Adrenal gland (tissue), 12 donors: ENCODE results near the gene ABCA4. TPM values are rescaled to one million over a fixed set of nuclear protein-coding genes. Genes with fewer than 3 reads are reported as not detected.

Experiments
- DNase-seq, 7 donors: peaks; one replicate each; pipeline ENCODE4 v3.0.0-alpha.2; 2019 to 2020
- H3K27ac ChIP-seq, 5 donors: fragments of 200-600 bp; sonication (generic) in 4 of 5; 1 replicate in 3 of 5; 2 replicates in 2 of 5; pipeline versions ENCODE4 v1.5.1 to v1.8.0; 2016 to 2020; ENCODE audit warnings: mild to moderate bottlenecking in 1 of 5
- H3K27me3 ChIP-seq: fragments of 200-600 bp; 2 replicates; pipeline ENCODE4 v1.8.0; 2021
- H3K36me3 ChIP-seq, 2 donors: fragments of 200-600 bp; replicated peaks in 1 of 2; 1 replicate in 1 of 2; 2 replicates in 1 of 2; pipeline versions ENCODE4 v1.5.1 to v1.8.0; 2018 to 2022
- H3K4me1 ChIP-seq, 2 donors: fragments of 200-600 bp; replicated peaks in 1 of 2; 1 replicate in 1 of 2; 2 replicates in 1 of 2; pipeline versions ENCODE4 v1.5.1 to v1.8.0; 2018 to 2021
- H3K4me3 ChIP-seq, 4 donors: fragments of 200-600 bp; sonication (generic) in 3 of 4; one replicate each; pipeline ENCODE4 v1.5.1; 2016 to 2018
- H3K9me3 ChIP-seq, 3 donors: fragments of 200-600 bp; sonication (generic) in 1 of 3; replicated peaks in 1 of 3; 1 replicate in 2 of 3; 2 replicates in 1 of 3; pipeline versions ENCODE4 v1.5.1 to v1.8.0; 2016 to 2021
- POLR2A ChIP-seq, 2 donors: fragments of 450-650 bp; IDR thresholded peaks; one replicate each; pipeline ENCODE4 v1.6.1; 2017; ENCODE audit warnings: antibody characterized with exemption in 2 of 2, mild to moderate bottlenecking in 2 of 2, moderate library complexity in 1 of 2
- WGBS, 4 donors: extraction: QIAGEN DNeasy Blood & Tissue Kit in 2 of 4; methylation state at CpG; one replicate each; pipeline versions ENCODE4 v1.1.5 to v1.1.7; 2013 to 2017; 5-methylcytosine and 5-hydroxymethylcytosine counted together
- intact Hi-C, 2 donors: fragments of 100-400 bp; cut with DNase I; formaldehyde crosslinking; loops; one replicate each; pipeline versions ENCODE4 v1.14.1 to v1.15.0; 2022 to 2023
- polyA plus RNA-seq, 3 donors: library from polyadenylated mRNA; stranded (reverse); fragments of 200-250 nt in 2 of 3; fragments of 350-450 nt in 1 of 3; fragmentation: Illumina TruSeq in 1 of 3; extraction: RNeasy Lipid Tissue Mini Kit (QIAGEN cat#74804) in 1 of 3; gene quantifications; one replicate each; pipeline ENCODE4 v1.2.3, GENCODE V29; 2013 to 2014
- total RNA-seq, 9 donors: library from RNA; depleted of rRNA in 4 of 9; stranded (reverse); fragments of >200 nt in 4 of 9; fragments of 120-200 nt in 1 of 9; fragmentation: NEBNext Ultra II Directional in 1 of 9; extraction: Animal tissue kit (Norgen Biotek cat#: 25700) in 1 of 9; gene quantifications; one replicate each; pipeline versions ENCODE4 v1.1.0 to v1.2.4, GENCODE V29; 2013 to 2023
- TF ChIP-seq, protein P1 (sequence below), 6 experiments: fragments of 450-650 bp in 4 of 6; fragments of 200-600 bp in 2 of 6; sonication (generic) in 1 of 6; IDR thresholded peaks; 1 replicate in 5 of 6; 2 replicates in 1 of 6; pipeline versions ENCODE4 v1.5.1 to v1.8.0; 2016 to 2021; ENCODE audit warnings: antibody characterized with exemption in 6 of 6, mild to moderate bottlenecking in 2 of 6, moderate library complexity in 1 of 6
- donor health status: healthy with polysubstance abuse.
- donor health status: Bipolar disorder and iron deficiency.
- donor health status: DM: yes; HTN: yes; CAD: no.
- donor health status: DM: no; HTN: no; CAD: no.
- donor health status: DM: no; HTN: no; CAD: no.
- donor health status: DM: yes; HTN: yes; CAD: no.

ABCA4 gene
- total and polyA plus RNA-seq, 12 donors = 0.04 to 1.9 (median 0.14) TPM; not detected in 1

DNA sequence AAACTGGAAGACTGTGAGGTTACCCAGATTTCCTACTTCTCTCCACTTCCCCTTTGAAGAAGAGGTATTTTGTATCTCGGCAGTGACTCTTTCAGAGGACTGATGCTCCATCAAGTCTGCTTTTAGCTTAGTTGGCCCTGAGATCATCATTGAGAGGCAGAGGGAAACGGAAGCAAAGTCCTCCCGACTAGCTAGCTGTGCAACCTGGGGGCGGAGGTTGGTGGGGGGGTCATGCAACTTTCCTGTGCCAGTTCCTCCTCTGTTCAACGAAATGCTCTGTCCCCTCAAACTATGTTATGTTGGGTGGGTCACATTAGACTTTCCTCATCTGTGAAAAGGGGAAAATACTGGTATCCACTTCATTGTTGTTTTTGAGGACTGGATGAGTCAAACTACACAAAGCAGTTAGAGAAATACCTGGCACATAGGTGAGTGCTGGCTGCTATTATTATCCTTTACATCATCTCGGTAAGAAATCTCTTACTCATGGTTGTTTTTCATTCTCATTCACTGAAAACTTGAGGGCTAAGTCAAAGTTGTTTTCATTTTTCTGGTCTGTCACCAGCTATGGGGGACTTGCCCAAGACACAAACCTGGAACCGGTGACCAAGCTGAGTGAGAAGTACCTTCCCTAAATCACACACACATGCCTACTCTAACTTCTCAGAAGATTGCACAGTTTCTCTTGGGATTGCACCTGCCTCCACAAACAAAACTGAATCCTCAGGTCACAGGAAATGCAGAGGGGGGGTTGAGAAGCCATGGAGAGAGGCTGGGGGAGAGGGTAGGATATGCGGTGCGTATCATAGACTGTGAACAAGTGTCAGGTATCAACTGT is 83.3 kb downstream of the ABCA4 start:
- WGBS, 4 donors = 74 to 80% (median 77%) methylated on average over 9 of the region's 9 CpGs
- intact Hi-C loops = no loop called here
- TF ChIP-seq, protein P1, sequence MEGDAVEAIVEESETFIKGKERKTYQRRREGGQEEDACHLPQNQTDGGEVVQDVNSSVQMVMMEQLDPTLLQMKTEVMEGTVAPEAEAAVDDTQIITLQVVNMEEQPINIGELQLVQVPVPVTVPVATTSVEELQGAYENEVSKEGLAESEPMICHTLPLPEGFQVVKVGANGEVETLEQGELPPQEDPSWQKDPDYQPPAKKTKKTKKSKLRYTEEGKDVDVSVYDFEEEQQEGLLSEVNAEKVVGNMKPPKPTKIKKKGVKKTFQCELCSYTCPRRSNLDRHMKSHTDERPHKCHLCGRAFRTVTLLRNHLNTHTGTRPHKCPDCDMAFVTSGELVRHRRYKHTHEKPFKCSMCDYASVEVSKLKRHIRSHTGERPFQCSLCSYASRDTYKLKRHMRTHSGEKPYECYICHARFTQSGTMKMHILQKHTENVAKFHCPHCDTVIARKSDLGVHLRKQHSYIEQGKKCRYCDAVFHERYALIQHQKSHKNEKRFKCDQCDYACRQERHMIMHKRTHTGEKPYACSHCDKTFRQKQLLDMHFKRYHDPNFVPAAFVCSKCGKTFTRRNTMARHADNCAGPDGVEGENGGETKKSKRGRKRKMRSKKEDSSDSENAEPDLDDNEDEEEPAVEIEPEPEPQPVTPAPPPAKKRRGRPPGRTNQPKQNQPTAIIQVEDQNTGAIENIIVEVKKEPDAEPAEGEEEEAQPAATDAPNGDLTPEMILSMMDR (IDR thresholded peaks at IDR 0.05) = no peak
- TF ChIP-seq POLR2A (IDR thresholded peaks at IDR 0.05) = no peak

DNA sequence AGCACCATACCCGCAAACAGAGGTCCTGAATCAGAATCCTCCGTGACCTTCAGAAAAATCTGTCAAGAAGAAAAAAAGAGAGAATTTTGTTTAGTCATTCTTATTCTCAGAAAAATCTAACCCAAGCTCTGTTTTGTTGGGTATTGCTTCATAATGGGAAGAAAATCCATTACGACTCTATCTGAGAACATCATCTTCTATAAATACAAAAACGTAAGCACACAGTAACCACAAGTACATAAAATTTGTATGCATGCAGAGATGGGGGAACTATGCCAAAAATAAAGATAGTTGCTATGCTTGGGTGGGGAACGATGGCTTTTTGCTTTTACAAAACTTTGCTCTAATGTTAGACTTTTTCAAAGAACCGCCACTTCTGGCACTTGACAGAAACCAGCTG is 84.2 kb downstream of the ABCA4 start:
- Histone ChIP-seq H3K4me3 (no peak overlapping the region), H3K9me3 (no peaks in the 10 kb centered on the region), H3K4me1 (no peaks in the 10 kb centered on the region), H3K27ac (peak overlapping the region in 1 of 5 donors; percentile 27), H3K36me3 (no peaks in the 10 kb centered on the region), H3K27me3 (no peaks in the 10 kb centered on the region)
- intact Hi-C loops = no loop called here
- DNase-seq = no peak
- WGBS, 4 donors = 50 to 65% (median 57%) methylated on average over 6 of the region's 6 CpGs
- TF ChIP-seq, protein P1 (IDR thresholded peaks at IDR 0.05) = no peak
- no peak for TF ChIP-seq POLR2A (IDR thresholded peaks at IDR 0.05)

More for the DNA sequence above, 83.3 kb downstream of the ABCA4 start:
- Histone ChIP-seq H3K4me3 (no peak overlapping the region), H3K36me3 (no peaks in the 10 kb centered on the region), H3K4me1 (no peaks in the 10 kb centered on the region), H3K27me3 (no peaks in the 10 kb centered on the region), H3K9me3 (no peaks in the 10 kb centered on the region), H3K27ac (peak overlapping the region in 1 of 5 donors; percentile 27)
- DNase-seq = no peak

DNA sequence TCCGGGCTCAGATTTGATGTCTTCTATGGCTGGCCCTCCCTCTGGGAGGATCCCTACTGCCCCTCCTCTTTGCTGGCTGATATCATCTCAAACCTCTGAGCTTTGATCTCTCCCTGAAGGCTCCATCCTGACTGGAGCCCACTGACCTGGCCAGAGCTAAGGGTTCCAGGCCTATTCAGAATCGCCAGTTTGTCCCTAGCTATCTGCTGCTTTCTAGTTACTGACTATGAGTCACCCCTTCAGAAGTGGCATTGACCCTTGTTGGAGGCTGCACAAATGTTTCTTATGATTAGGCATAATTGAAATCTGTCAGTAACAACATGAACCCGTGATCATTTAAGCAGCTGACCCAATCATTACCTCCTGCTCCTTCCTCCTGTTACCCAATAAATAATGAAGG is 87.1 kb downstream of the ABCA4 start:
- DNase-seq = peak in 1 of 7 donors; percentile 28
- Histone ChIP-seq H3K4me1 (no peaks in the 10 kb centered on the region), H3K27me3 (no peaks in the 10 kb centered on the region), H3K9me3 (no peaks in the 10 kb centered on the region), H3K36me3 (no peaks in the 10 kb centered on the region), H3K4me3 (no peak overlapping the region), H3K27ac (no peak overlapping the region)
- TF ChIP-seq POLR2A (IDR thresholded peaks at IDR 0.05) = no peak
- TF ChIP-seq, protein P1 (IDR thresholded peaks at IDR 0.05) = no peak
- 42 to 55% (median 54%) methylated on average over 2 to 3 of the region's 3 CpGs for WGBS, 4 donors
- intact Hi-C loops = no loop called here

DNA sequence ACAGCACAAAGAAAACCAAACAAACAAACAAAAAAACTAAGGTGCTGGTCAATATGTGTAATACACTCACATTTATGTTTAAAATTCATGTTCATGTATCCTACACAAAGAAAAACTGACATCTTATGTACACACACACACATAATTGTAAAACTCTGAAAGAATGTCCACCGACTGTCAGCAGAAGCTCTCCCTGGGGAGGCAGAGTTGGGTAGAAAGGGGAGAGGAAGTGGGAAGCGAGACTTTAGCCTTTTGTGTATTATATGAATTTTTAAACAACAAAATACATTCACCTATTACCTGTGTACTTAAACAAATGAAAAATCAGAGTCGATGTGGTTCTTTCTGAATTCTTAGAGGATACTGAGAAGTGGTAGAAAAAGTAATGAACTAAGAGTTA is 88.3 kb downstream of the ABCA4 start:
- H3K9me3 ChIP-seq = no peaks in the 10 kb centered on the region
- no peak overlapping the region for H3K27ac ChIP-seq
- H3K4me1 ChIP-seq = no peaks in the 10 kb centered on the region
- DNase-seq = no peak
- no peak overlapping the region for H3K4me3 ChIP-seq
- H3K36me3 ChIP-seq = no peaks in the 10 kb centered on the region
- no peak for TF ChIP-seq POLR2A (IDR thresholded peaks at IDR 0.05)
- TF ChIP-seq, protein P1 (IDR thresholded peaks at IDR 0.05) = no peak
- H3K27me3 ChIP-seq = no peaks in the 10 kb centered on the region
- WGBS, 4 donors = 83 to 89% (median 87%) methylated on average over 3 of the region's 3 CpGs
- intact Hi-C loops = no loop called here
